NCI-H1930 (cell line): ENCODE measurements around the gene MXRA8.

Source experiments
- DNase-seq, 2 experiments: peaks; one replicate each; lab custom pipeline; 2025; lab: John Stamatoyannopoulos, UW

The MXRA8 gene

GRCh38 chr1:1335792-1336248 is 22.5 kb downstream of the MXRA8 start:
- DNase-seq: no peak

- DNase-seq: no peak
Measured at GRCh38 chr1:1335283-1335682, 23.1 kb downstream of the MXRA8 start.

GRCh38 chr1:1334835-1335234 is 23.5 kb downstream of the MXRA8 start:
- no peak for DNase-seq

GRCh38 chr1:1333551-1334241 is 24.7 kb downstream of the MXRA8 start:
- DNase-seq: no peak

GRCh38 chr1:1332774-1333480 is 25.4 kb downstream of the MXRA8 start:
- DNase-seq: no peak

- no peak for DNase-seq
Measured at GRCh38 chr1:1332031-1332755, 26.2 kb downstream of the MXRA8 start.

GRCh38 chr1:1331068-1331965 is 27.0 kb downstream of the MXRA8 start, which contains the start of gene TAS1R3:
Gene TAS1R3, plus strand, starts transcription at chr1:1331280. Its CDS starts 66 bp downstream, at chr1:1331346.
- no peak for DNase-seq

- DNase-seq: no peak
Measured at GRCh38 chr1:1330366-1331067, 27.8 kb downstream of the MXRA8 start.

- DNase-seq: no peak
Measured at GRCh38 chr1:1329304-1330210, 28.8 kb downstream of the MXRA8 start.

GRCh38 chr1:1328254-1328653 is 30.1 kb downstream of the MXRA8 start:
- DNase-seq: no peak

GRCh38 chr1:1327291-1327690 is 31.1 kb downstream of the MXRA8 start:
- no peak for DNase-seq

- DNase-seq: no peak
Measured at GRCh38 chr1:1326075-1326605, 32.2 kb downstream of the MXRA8 start.

- no peak for DNase-seq
Measured at GRCh38 chr1:1325288-1326074, 32.9 kb downstream of the MXRA8 start.

- peak; percentile 82 to 93 for DNase-seq
Measured at GRCh38 chr1:1324524-1325287, 33.6 kb downstream of the MXRA8 start, which contains the start of the genes CPTP and INTS11. Gene CPTP, plus strand, starts transcription at chr1:1324802. Its CDS starts 2,109 bp downstream, at chr1:1326911. Gene INTS11, minus strand, starts transcription at chr1:1324660. Its CDS starts 52 bp downstream, at chr1:1324608.

GRCh38 chr1:1324084-1324523 is 34.3 kb downstream of the MXRA8 start:
- no peak for DNase-seq

- DNase-seq: no peak
Measured at GRCh38 chr1:1322952-1323351, 35.4 kb downstream of the MXRA8 start.

- no peak for DNase-seq
Measured at GRCh38 chr1:1322418-1322817, 35.9 kb downstream of the MXRA8 start.

- no peak for DNase-seq
Measured at GRCh38 chr1:1321477-1321876, 36.9 kb downstream of the MXRA8 start.
